K562 (cell line): ENCODE results near the gene ADD3.

Source experiments
- POLR2AphosphoS5 ChIP-seq: IDR thresholded peaks from 2 replicates; pipeline ENCODE4 v1.6.1; 2011; ENCODE audit warnings: mild to moderate bottlenecking, low read depth, low read length, moderate library complexity; ENCODE audit not compliant: control insufficient read depth, insufficient read depth
- SP1 ChIP-seq: sonication (generic); formaldehyde crosslinking; IDR thresholded peaks from 2 replicates; pipeline ENCODE4 v1.8.1; 2022; ENCODE audit warnings: mild to moderate bottlenecking, missing genetic modification reagents
- SPI1 ChIP-seq: IDR thresholded peaks from 2 replicates; pipeline ENCODE4 v1.6.1; 2011; ENCODE audit warnings: low read depth, low read length, control low read depth, borderline replicate concordance
- TF ChIP-seq, protein P1 (sequence below), 3 experiments: IDR thresholded peaks in 2 of 3; conservative IDR thresholded peaks in 1 of 3; 2 replicates each; pipeline ENCODE4 v1.5.1; 2011 to 2012; ENCODE audit warnings: low read length in 3 of 3, mild to moderate bottlenecking in 3 of 3, control low read depth in 2 of 3, improper control_type of control experiment in 1 of 3, inconsistent platforms in 1 of 3, low read depth in 1 of 3, mixed read lengths in 1 of 3, moderate library complexity in 1 of 3; ENCODE audit not compliant: insufficient read depth in 2 of 3

DNA sequence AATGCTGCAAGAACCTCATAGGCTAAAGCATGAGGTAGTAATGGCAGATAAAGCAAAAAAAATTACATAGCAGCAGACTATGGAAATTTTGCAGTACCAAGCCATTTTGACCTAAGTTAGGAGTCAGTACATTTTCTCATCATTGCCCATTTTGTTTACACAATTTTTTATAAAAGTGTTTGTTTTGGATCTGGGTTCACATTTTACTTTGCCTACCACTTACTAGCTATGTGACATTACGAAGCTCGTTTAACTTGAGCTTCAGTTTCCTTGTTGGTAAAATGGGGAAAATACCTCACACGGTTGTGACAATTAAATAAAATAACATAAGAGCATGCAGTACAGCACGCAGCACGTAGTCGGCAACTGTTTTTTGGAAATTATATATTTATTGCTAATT lies 99.6 kb downstream of the ADD3 start:
- TF ChIP-seq SP1 (CRISPR knock-in tag) = no peak
- no peak for TF ChIP-seq POLR2AphosphoS5
- TF ChIP-seq, protein P1, sequence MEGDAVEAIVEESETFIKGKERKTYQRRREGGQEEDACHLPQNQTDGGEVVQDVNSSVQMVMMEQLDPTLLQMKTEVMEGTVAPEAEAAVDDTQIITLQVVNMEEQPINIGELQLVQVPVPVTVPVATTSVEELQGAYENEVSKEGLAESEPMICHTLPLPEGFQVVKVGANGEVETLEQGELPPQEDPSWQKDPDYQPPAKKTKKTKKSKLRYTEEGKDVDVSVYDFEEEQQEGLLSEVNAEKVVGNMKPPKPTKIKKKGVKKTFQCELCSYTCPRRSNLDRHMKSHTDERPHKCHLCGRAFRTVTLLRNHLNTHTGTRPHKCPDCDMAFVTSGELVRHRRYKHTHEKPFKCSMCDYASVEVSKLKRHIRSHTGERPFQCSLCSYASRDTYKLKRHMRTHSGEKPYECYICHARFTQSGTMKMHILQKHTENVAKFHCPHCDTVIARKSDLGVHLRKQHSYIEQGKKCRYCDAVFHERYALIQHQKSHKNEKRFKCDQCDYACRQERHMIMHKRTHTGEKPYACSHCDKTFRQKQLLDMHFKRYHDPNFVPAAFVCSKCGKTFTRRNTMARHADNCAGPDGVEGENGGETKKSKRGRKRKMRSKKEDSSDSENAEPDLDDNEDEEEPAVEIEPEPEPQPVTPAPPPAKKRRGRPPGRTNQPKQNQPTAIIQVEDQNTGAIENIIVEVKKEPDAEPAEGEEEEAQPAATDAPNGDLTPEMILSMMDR (IDR thresholded peaks at IDR 0.05 in 2 of 3, conservative IDR thresholded peaks at IDR 0.05 in 1 of 3; ENCODE audit: insufficient read depth in 2 of 3, low read depth in 1 of 3, low read length in 3 of 3) = no peak
- TF ChIP-seq SPI1 = no peak
